Measurements from ENCODE around the gene C22orf31. TPM values are rescaled to one million over a fixed set of nuclear protein-coding genes. Genes with fewer than 3 reads are reported as not detected.

C22orf31 gene
- polyA plus RNA-seq, 3 donors: 0.95 to 1.6 (median 1.3) TPM

GRCh38 chr22:29030618-29031226, 30.9 kb downstream of the C22orf31 start:
- DNase-seq (ENCODE audit: low read depth in 3 of 3, low spot score in 2 of 3): peak in 2 of 3 donors; percentile 78 to 85

- DNase-seq (ENCODE audit: low read depth in 3 of 3, low spot score in 2 of 3): no peak
Measured at GRCh38 chr22:29030016-29030617, 31.5 kb downstream of the C22orf31 start.

GRCh38 chr22:29029202-29030000, 32.2 kb downstream of the C22orf31 start:
- DNase-seq (ENCODE audit: low read depth in 3 of 3, low spot score in 2 of 3): no peak

- DNase-seq (ENCODE audit: low read depth in 3 of 3, low spot score in 2 of 3): no peak
Measured at GRCh38 chr22:29028468-29028867, 33.2 kb downstream of the C22orf31 start.

- no peak for DNase-seq (ENCODE audit: low read depth in 3 of 3, low spot score in 2 of 3)
Measured at GRCh38 chr22:29026579-29026978, 35.1 kb downstream of the C22orf31 start.

- DNase-seq (ENCODE audit: low read depth in 3 of 3, low spot score in 2 of 3): no peak
Measured at GRCh38 chr22:29023172-29023796, 38.3 kb downstream of the C22orf31 start.

GRCh38 chr22:29022101-29022817, 39.4 kb downstream of the C22orf31 start:
- DNase-seq (ENCODE audit: low read depth in 3 of 3, low spot score in 2 of 3): no peak

- no peak for DNase-seq (ENCODE audit: low read depth in 3 of 3, low spot score in 2 of 3)
Measured at GRCh38 chr22:29018293-29019189, 43.1 kb downstream of the C22orf31 start.

GRCh38 chr22:29016067-29016938, 45.3 kb downstream of the C22orf31 start:
- DNase-seq (ENCODE audit: low read depth in 3 of 3, low spot score in 2 of 3): no peak

- no peak for DNase-seq (ENCODE audit: low read depth in 3 of 3, low spot score in 2 of 3)
Measured at GRCh38 chr22:29014773-29015172, 46.9 kb downstream of the C22orf31 start.

- DNase-seq (ENCODE audit: low read depth in 3 of 3, low spot score in 2 of 3): no peak
Measured at GRCh38 chr22:29014293-29014692, 47.3 kb downstream of the C22orf31 start.

- no peak for DNase-seq (ENCODE audit: low read depth in 3 of 3, low spot score in 2 of 3)
Measured at GRCh38 chr22:29012952-29013351, 48.7 kb downstream of the C22orf31 start.

GRCh38 chr22:29012101-29012433, 49.6 kb downstream of the C22orf31 start:
- no peak for DNase-seq (ENCODE audit: low read depth in 3 of 3, low spot score in 2 of 3)

GRCh38 chr22:29011240-29012100, 50.2 kb downstream of the C22orf31 start:
- no peak for DNase-seq (ENCODE audit: low read depth in 3 of 3, low spot score in 2 of 3)

- no peak for DNase-seq (ENCODE audit: low read depth in 3 of 3, low spot score in 2 of 3)
Measured at GRCh38 chr22:29009148-29009547, 52.5 kb downstream of the C22orf31 start.
